SK-N-SH treated with all-trans-retinoic acid at 6 μM for 48 hours (cell line): ENCODE results near the gene TTK.

Source experiments
- ATAC-seq: fragments of 200-7000 bp; cut with Tn5 transposase; 3 replicates; pipeline ENCODE4 v1.9.1; 2020; ENCODE audit warnings: mild to moderate bottlenecking, moderate library complexity
- ARNTL ChIP-seq: fragments of 450-650 bp; formaldehyde crosslinking; IDR thresholded peaks from 2 replicates; pipeline ENCODE4 v1.5.0; 2020; ENCODE audit warnings: low read depth, mild to moderate bottlenecking, moderate library complexity, borderline replicate concordance
- BACH2 ChIP-seq: fragments of 250-450 bp; sonication (Bioruptor Pico); IDR thresholded peaks from 2 replicates; pipeline ENCODE4 v1.9.0; 2021; ENCODE audit warnings: mild to moderate bottlenecking, borderline replicate concordance
- CREB5 ChIP-seq: fragments of 250-450 bp; sonication (Bioruptor Pico); IDR thresholded peaks from 2 replicates; pipeline ENCODE4 v1.5.1; 2020; ENCODE audit warnings: low read depth, mild to moderate bottlenecking, moderate library complexity
- CSDC2 ChIP-seq: fragments of 250-450 bp; sonication (Bioruptor Pico); IDR thresholded peaks from 2 replicates; pipeline ENCODE4 v1.5.0; 2020; ENCODE audit warnings: mild to moderate bottlenecking, moderate library complexity
- OSR1 ChIP-seq: fragments of 250-450 bp; sonication (Bioruptor Pico); IDR thresholded peaks from 2 replicates; pipeline ENCODE4 v1.8.0; 2022; ENCODE audit warnings: moderate library complexity, mild to moderate bottlenecking, inconsistent platforms
- PPARA ChIP-seq: fragments of 250-450 bp; sonication (Bioruptor Pico); IDR thresholded peaks from 2 replicates; pipeline ENCODE4 v1.5.0; 2020; ENCODE audit warnings: mild to moderate bottlenecking, borderline replicate concordance
- RARB ChIP-seq: fragments of 250-450 bp; sonication (Bioruptor Pico); IDR thresholded peaks from 2 replicates; pipeline ENCODE4 v1.8.0; 2021; ENCODE audit warnings: mild to moderate bottlenecking, moderate library complexity
- TCF4 ChIP-seq: fragments of 250-450 bp; sonication (Bioruptor Pico); IDR thresholded peaks from 2 replicates; pipeline ENCODE4 v1.8.0; 2021; ENCODE audit warnings: mild to moderate bottlenecking, moderate library complexity, borderline replicate concordance
- TOX ChIP-seq: fragments of 250-450 bp; sonication (Bioruptor Pico); IDR thresholded peaks from 2 replicates; pipeline ENCODE4 v1.8.0; 2021; ENCODE audit warnings: mild to moderate bottlenecking, moderate library complexity, borderline replicate concordance
- TSHZ2 ChIP-seq: fragments of 250-450 bp; sonication (Bioruptor Pico); IDR thresholded peaks from 2 replicates; pipeline ENCODE4 v1.5.0; 2020; ENCODE audit warnings: mild to moderate bottlenecking, moderate library complexity
- ZFP3 ChIP-seq: fragments of 250-450 bp; sonication (Bioruptor Pico); IDR thresholded peaks from 2 replicates; pipeline ENCODE4 v1.5.0; 2020; ENCODE audit warnings: mild to moderate bottlenecking, moderate library complexity
- ZFP30 ChIP-seq: fragments of 450-650 bp; formaldehyde crosslinking; IDR thresholded peaks from 2 replicates; pipeline ENCODE4 v1.5.0; 2022; ENCODE audit warnings: mild to moderate bottlenecking, moderate library complexity
- ZNF8 ChIP-seq: fragments of 450-650 bp; formaldehyde crosslinking; IDR thresholded peaks from 2 replicates; pipeline ENCODE4 v1.5.0; 2020; ENCODE audit warnings: mild to moderate bottlenecking, moderate library complexity
- TF ChIP-seq, protein P1 (sequence below): fragments of 250-450 bp; sonication (Bioruptor Pico); IDR thresholded peaks from 2 replicates; pipeline ENCODE4 v1.8.0; 2021; ENCODE audit warnings: low read depth, mild to moderate bottlenecking, moderate library complexity, borderline replicate concordance
- TF ChIP-seq, protein P2 (sequence below): fragments of 250-450 bp; sonication (Bioruptor Pico); IDR thresholded peaks from 2 replicates; pipeline ENCODE4 v1.8.0; 2020; ENCODE audit warnings: mild to moderate bottlenecking, moderate library complexity, borderline replicate concordance

The TTK gene

GRCh38 chr6:80077067-80077466 lies 72.6 kb downstream of the TTK start:
- ATAC-seq: no peak
- TF ChIP-seq PPARA (no peak), TCF4 (CRISPR knock-in tag) (no peak), TSHZ2 (CRISPR knock-in tag) (no peak), OSR1 (CRISPR knock-in tag) (no peak), CREB5 (CRISPR knock-in tag) (no peak), RARB (CRISPR knock-in tag) (no peak)
- TF ChIP-seq, all 23 proteins: peak for 0

DNA sequence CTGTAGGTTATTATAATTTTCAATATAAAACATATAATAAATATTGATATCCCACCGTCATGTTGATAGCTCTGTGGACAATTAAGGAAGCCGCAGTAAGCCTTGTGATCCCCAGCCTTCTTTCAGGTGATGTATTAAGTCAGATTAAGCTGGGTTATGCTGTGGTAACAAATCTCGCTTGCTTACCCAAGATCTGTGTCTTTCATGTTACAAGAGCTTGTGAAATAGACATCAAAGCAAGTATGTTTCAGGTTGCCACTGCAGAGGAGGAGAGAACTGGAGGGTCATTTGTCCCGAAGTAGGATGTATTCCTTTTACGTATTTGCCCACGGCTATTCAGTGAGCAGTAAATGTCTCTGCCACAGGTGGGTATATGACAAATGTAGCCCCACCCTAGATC lies 84.2 kb downstream of the TTK start:
- ATAC-seq: no peak
- TF ChIP-seq, protein P1, sequence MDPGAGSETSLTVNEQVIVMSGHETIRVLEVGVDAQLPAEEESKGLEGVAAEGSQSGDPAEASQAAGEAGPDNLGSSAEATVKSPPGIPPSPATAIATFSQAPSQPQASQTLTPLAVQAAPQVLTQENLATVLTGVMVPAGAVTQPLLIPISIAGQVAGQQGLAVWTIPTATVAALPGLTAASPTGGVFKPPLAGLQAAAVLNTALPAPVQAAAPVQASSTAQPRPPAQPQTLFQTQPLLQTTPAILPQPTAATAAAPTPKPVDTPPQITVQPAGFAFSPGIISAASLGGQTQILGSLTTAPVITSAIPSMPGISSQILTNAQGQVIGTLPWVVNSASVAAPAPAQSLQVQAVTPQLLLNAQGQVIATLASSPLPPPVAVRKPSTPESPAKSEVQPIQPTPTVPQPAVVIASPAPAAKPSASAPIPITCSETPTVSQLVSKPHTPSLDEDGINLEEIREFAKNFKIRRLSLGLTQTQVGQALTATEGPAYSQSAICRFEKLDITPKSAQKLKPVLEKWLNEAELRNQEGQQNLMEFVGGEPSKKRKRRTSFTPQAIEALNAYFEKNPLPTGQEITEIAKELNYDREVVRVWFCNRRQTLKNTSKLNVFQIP: no peak
- TF ChIP-seq ARNTL (CRISPR knock-in tag): no peak
- TF ChIP-seq, protein P2, sequence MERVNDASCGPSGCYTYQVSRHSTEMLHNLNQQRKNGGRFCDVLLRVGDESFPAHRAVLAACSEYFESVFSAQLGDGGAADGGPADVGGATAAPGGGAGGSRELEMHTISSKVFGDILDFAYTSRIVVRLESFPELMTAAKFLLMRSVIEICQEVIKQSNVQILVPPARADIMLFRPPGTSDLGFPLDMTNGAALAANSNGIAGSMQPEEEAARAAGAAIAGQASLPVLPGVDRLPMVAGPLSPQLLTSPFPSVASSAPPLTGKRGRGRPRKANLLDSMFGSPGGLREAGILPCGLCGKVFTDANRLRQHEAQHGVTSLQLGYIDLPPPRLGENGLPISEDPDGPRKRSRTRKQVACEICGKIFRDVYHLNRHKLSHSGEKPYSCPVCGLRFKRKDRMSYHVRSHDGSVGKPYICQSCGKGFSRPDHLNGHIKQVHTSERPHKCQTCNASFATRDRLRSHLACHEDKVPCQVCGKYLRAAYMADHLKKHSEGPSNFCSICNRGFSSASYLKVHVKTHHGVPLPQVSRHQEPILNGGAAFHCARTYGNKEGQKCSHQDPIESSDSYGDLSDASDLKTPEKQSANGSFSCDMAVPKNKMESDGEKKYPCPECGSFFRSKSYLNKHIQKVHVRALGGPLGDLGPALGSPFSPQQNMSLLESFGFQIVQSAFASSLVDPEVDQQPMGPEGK (CRISPR knock-in tag): no peak
- TF ChIP-seq BACH2 (CRISPR knock-in tag): no peak
- TF ChIP-seq RARB (CRISPR knock-in tag): no peak
- TF ChIP-seq TOX (CRISPR knock-in tag): no peak
- TF ChIP-seq ZFP30 (CRISPR knock-in tag): no peak
- no peak for TF ChIP-seq CSDC2 (CRISPR knock-in tag)
- no peak for TF ChIP-seq ZNF8 (CRISPR knock-in tag)
- TF ChIP-seq ZFP3 (CRISPR knock-in tag): no peak
- TF ChIP-seq CREB5 (CRISPR knock-in tag): no peak

DNA sequence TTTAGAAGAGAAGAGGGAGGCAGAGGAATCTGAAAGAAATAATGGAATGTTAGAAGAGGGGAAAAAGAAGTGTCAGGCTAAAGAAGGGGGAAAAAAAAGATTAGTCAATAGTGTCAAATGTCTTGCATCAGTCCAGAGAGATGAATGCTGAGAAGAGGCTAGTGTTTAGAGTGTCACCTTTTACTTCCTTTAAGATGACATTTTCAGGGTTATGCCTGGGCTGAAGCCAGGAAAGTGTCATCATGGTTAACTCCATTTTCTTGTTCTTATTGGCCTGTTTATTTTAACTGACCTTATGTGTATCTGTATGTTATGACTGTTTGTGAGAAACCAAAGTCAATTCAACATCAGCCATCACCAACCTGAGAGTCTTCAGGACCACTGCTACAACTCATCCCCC lies 87.1 kb downstream of the TTK start:
- no peak for ATAC-seq
- TF ChIP-seq, protein P1: no peak
